ENCODE data around the gene ZBTB2. TPM values are rescaled to one million over a fixed set of nuclear protein-coding genes. Genes with fewer than 3 reads are reported as not detected.

Gene ZBTB2
- 6.3 and 6.6 TPM in 2 replicates for total RNA-seq (2012; rRNA removed)

- Histone ChIP-seq H3K27me3 (ENCODE audit: control insufficient read depth, insufficient read depth, low read length) (no peaks in the 10 kb centered on the region), H3K4me1 (ENCODE audit: control insufficient read depth, insufficient read depth, low read length) (peaks cover 44% of the 10 kb centered on the region), H3K9me3 (replicated peaks; ENCODE audit: low read length) (no peaks in the 10 kb centered on the region), H3K36me3 (ENCODE audit: insufficient read depth, low read length) (no peaks in the 10 kb centered on the region), H3K4me2 (ENCODE audit: low read length) (peak within 1 kb of the TSS; percentile 83), H3K9ac (ENCODE audit: low read depth, low read length) (peak within 1 kb of the TSS; percentile 99), H3K4me3 (ENCODE audit: low read length) (peak within 1 kb of the TSS; percentile 91)
Measured at GRCh38 chr6:151391471-151392413, at the start of gene ZBTB2. TSS of gene ZBTB2 (minus strand) at chr6:151391559. CDS start at chr6:151373637, 17,922 bp downstream.

- Histone ChIP-seq H3K4me3 (ENCODE audit: low read length) (no peak overlapping the region), H3K9ac (ENCODE audit: low read depth, low read length) (peak overlapping the region; percentile 14), H3K4me2 (ENCODE audit: low read length) (no peak overlapping the region), H3K27me3 (ENCODE audit: control insufficient read depth, insufficient read depth, low read length) (no peaks in the 10 kb centered on the region), H3K4me1 (ENCODE audit: control insufficient read depth, insufficient read depth, low read length) (peaks cover 37% of the 10 kb centered on the region), H3K9me3 (replicated peaks; ENCODE audit: low read length) (no peaks in the 10 kb centered on the region), H3K36me3 (ENCODE audit: insufficient read depth, low read length) (peaks cover 24% of the 10 kb centered on the region)
Measured at GRCh38 chr6:151440930-151441329, 49.6 kb upstream of the ZBTB2 start.

GRCh38 chr6:151440498-151440897 lies 49.1 kb upstream of the ZBTB2 start:
- H3K4me3 ChIP-seq (ENCODE audit: low read length): no peak overlapping the region
- peak overlapping the region; percentile 14 for H3K9ac ChIP-seq (ENCODE audit: low read depth, low read length)
- H3K9me3 ChIP-seq (replicated peaks; ENCODE audit: low read length): no peaks in the 10 kb centered on the region
- H3K4me2 ChIP-seq (ENCODE audit: low read length): no peak overlapping the region
- H3K27me3 ChIP-seq (ENCODE audit: control insufficient read depth, insufficient read depth, low read length): no peaks in the 10 kb centered on the region
- H3K36me3 ChIP-seq (ENCODE audit: insufficient read depth, low read length): peaks cover 24% of the 10 kb centered on the region
- peaks cover 32% of the 10 kb centered on the region for H3K4me1 ChIP-seq (ENCODE audit: control insufficient read depth, insufficient read depth, low read length)

- H3K9me3 ChIP-seq (replicated peaks; ENCODE audit: low read length): no peaks in the 10 kb centered on the region
- H3K4me3 ChIP-seq (ENCODE audit: low read length): no peak overlapping the region
- H3K27me3 ChIP-seq (ENCODE audit: control insufficient read depth, insufficient read depth, low read length): no peaks in the 10 kb centered on the region
- no peak overlapping the region for H3K9ac ChIP-seq (ENCODE audit: low read depth, low read length)
- H3K4me1 ChIP-seq (ENCODE audit: control insufficient read depth, insufficient read depth, low read length): peaks cover 18% of the 10 kb centered on the region
- peaks cover 21% of the 10 kb centered on the region for H3K36me3 ChIP-seq (ENCODE audit: insufficient read depth, low read length)
- H3K4me2 ChIP-seq (ENCODE audit: low read length): peak overlapping the region; percentile 3
Measured at GRCh38 chr6:151437401-151437800, 46.0 kb upstream of the ZBTB2 start.

- peaks cover 19% of the 10 kb centered on the region for H3K36me3 ChIP-seq (ENCODE audit: insufficient read depth, low read length)
- no peak overlapping the region for H3K9ac ChIP-seq (ENCODE audit: low read depth, low read length)
Measured at GRCh38 chr6:151436802-151437201, 45.4 kb upstream of the ZBTB2 start.

GRCh38 chr6:151436300-151436699 lies 44.9 kb upstream of the ZBTB2 start:
- Histone ChIP-seq H3K9me3 (replicated peaks; ENCODE audit: low read length) (no peaks in the 10 kb centered on the region), H3K4me1 (ENCODE audit: control insufficient read depth, insufficient read depth, low read length) (peaks cover 18% of the 10 kb centered on the region), H3K36me3 (ENCODE audit: insufficient read depth, low read length) (peaks cover 17% of the 10 kb centered on the region), H3K9ac (ENCODE audit: low read depth, low read length) (no peak overlapping the region), H3K27me3 (ENCODE audit: control insufficient read depth, insufficient read depth, low read length) (no peaks in the 10 kb centered on the region), H3K4me3 (ENCODE audit: low read length) (peak overlapping the region; percentile 35), H3K4me2 (ENCODE audit: low read length) (peak overlapping the region; percentile 3)

More at GRCh38 chr6:151436802-151437201, 45.4 kb upstream of the ZBTB2 start:
- peaks cover 18% of the 10 kb centered on the region for H3K4me1 ChIP-seq (ENCODE audit: control insufficient read depth, insufficient read depth, low read length)
- no peaks in the 10 kb centered on the region for H3K9me3 ChIP-seq (replicated peaks; ENCODE audit: low read length)
- no peaks in the 10 kb centered on the region for H3K27me3 ChIP-seq (ENCODE audit: control insufficient read depth, insufficient read depth, low read length)
- H3K4me3 ChIP-seq (ENCODE audit: low read length): peak overlapping the region; percentile 35
- H3K4me2 ChIP-seq (ENCODE audit: low read length): no peak overlapping the region

- H3K4me2 ChIP-seq (ENCODE audit: low read length): no peak overlapping the region
- no peak overlapping the region for H3K4me3 ChIP-seq (ENCODE audit: low read length)
- H3K4me1 ChIP-seq (ENCODE audit: control insufficient read depth, insufficient read depth, low read length): peaks cover 18% of the 10 kb centered on the region
- H3K9me3 ChIP-seq (replicated peaks; ENCODE audit: low read length): no peaks in the 10 kb centered on the region
- H3K36me3 ChIP-seq (ENCODE audit: insufficient read depth, low read length): peaks cover 33% of the 10 kb centered on the region
- H3K27me3 ChIP-seq (ENCODE audit: control insufficient read depth, insufficient read depth, low read length): no peaks in the 10 kb centered on the region
- H3K9ac ChIP-seq (ENCODE audit: low read depth, low read length): no peak overlapping the region
Measured at GRCh38 chr6:151434369-151434768, 43.0 kb upstream of the ZBTB2 start.

GRCh38 chr6:151432651-151433050 lies 41.3 kb upstream of the ZBTB2 start:
- Histone ChIP-seq H3K27me3 (ENCODE audit: control insufficient read depth, insufficient read depth, low read length) (no peaks in the 10 kb centered on the region), H3K36me3 (ENCODE audit: insufficient read depth, low read length) (peaks cover 47% of the 10 kb centered on the region), H3K4me2 (ENCODE audit: low read length) (no peak overlapping the region)

GRCh38 chr6:151431337-151431736 lies 40.0 kb upstream of the ZBTB2 start:
- Histone ChIP-seq H3K9ac (ENCODE audit: low read depth, low read length) (no peak overlapping the region), H3K4me2 (ENCODE audit: low read length) (no peak overlapping the region), H3K4me3 (ENCODE audit: low read length) (no peak overlapping the region), H3K27me3 (ENCODE audit: control insufficient read depth, insufficient read depth, low read length) (no peaks in the 10 kb centered on the region), H3K9me3 (replicated peaks; ENCODE audit: low read length) (no peaks in the 10 kb centered on the region), H3K36me3 (ENCODE audit: insufficient read depth, low read length) (peaks cover 51% of the 10 kb centered on the region), H3K4me1 (ENCODE audit: control insufficient read depth, insufficient read depth, low read length) (peaks cover 2% of the 10 kb centered on the region)

More at GRCh38 chr6:151432651-151433050, 41.3 kb upstream of the ZBTB2 start:
- H3K9me3 ChIP-seq (replicated peaks; ENCODE audit: low read length): no peaks in the 10 kb centered on the region
- peaks cover 15% of the 10 kb centered on the region for H3K4me1 ChIP-seq (ENCODE audit: control insufficient read depth, insufficient read depth, low read length)
- H3K4me3 ChIP-seq (ENCODE audit: low read length): no peak overlapping the region
- no peak overlapping the region for H3K9ac ChIP-seq (ENCODE audit: low read depth, low read length)

GRCh38 chr6:151430886-151431285 lies 39.5 kb upstream of the ZBTB2 start:
- Histone ChIP-seq H3K27me3 (ENCODE audit: control insufficient read depth, insufficient read depth, low read length) (no peaks in the 10 kb centered on the region), H3K4me1 (ENCODE audit: control insufficient read depth, insufficient read depth, low read length) (no peaks in the 10 kb centered on the region), H3K4me3 (ENCODE audit: low read length) (no peak overlapping the region), H3K36me3 (ENCODE audit: insufficient read depth, low read length) (peaks cover 52% of the 10 kb centered on the region), H3K4me2 (ENCODE audit: low read length) (no peak overlapping the region), H3K9ac (ENCODE audit: low read depth, low read length) (no peak overlapping the region), H3K9me3 (replicated peaks; ENCODE audit: low read length) (no peaks in the 10 kb centered on the region)

- no peak overlapping the region for H3K4me3 ChIP-seq (ENCODE audit: low read length)
- H3K4me2 ChIP-seq (ENCODE audit: low read length): no peak overlapping the region
- H3K27me3 ChIP-seq (ENCODE audit: control insufficient read depth, insufficient read depth, low read length): no peaks in the 10 kb centered on the region
- H3K4me1 ChIP-seq (ENCODE audit: control insufficient read depth, insufficient read depth, low read length): no peaks in the 10 kb centered on the region
- no peak overlapping the region for H3K9ac ChIP-seq (ENCODE audit: low read depth, low read length)
- H3K9me3 ChIP-seq (replicated peaks; ENCODE audit: low read length): no peaks in the 10 kb centered on the region
- H3K36me3 ChIP-seq (ENCODE audit: insufficient read depth, low read length): peaks cover 59% of the 10 kb centered on the region
Measured at GRCh38 chr6:151428093-151428735, 36.9 kb upstream of the ZBTB2 start.
